ENCODE data around the gene MRPL16. TPM values are rescaled to one million over a fixed set of nuclear protein-coding genes. Genes with fewer than 3 reads are reported as not detected.

MRPL16 gene
- total RNA-seq, 4 donors from 2014 or later: 46.2 to 69.0 (median 49.4) TPM

- Histone ChIP-seq H3K4me3 (no peak overlapping the region), H3K36me3 (peaks cover 0 to 97% of the 10 kb centered on the region in 2 donors), H3K27ac (no peak overlapping the region), H3K27me3 (no peaks in the 10 kb centered on the region), H3K9me3 (no peaks in the 10 kb centered on the region), H3K4me1 (no peaks in the 10 kb centered on the region)
- 60 to 80% methylated on average over 1 of the region's 3 CpGs for WGBS, 2 donors (ENCODE audit: low coverage in 1 of 2)
- TF ChIP-seq CTCF (IDR thresholded peaks at IDR 0.05) (no peak), EP300 (IDR thresholded peaks at IDR 0.05) (no peak), POLR2A (IDR thresholded peaks at IDR 0.05) (no peak), POLR2AphosphoS5 (IDR thresholded peaks at IDR 0.05) (no peak)
- ATAC-seq: no peak
These were observed 16.2 kb downstream of the MRPL16 start for GRCh38 chr11:59794417-59794816.

GRCh38 chr11:59792507-59792906, 18.1 kb downstream of the MRPL16 start:
- Histone ChIP-seq H3K4me1 (no peaks in the 10 kb centered on the region), H3K27me3 (no peaks in the 10 kb centered on the region), H3K36me3 (peaks cover 0 to 100% of the 10 kb centered on the region in 2 donors), H3K9me3 (no peaks in the 10 kb centered on the region), H3K4me3 (no peak overlapping the region), H3K27ac (no peak overlapping the region)
- 64 to 80% methylated on average over 1 of the region's 1 CpG for WGBS, 2 donors (ENCODE audit: low coverage in 1 of 2)
- no peak for ATAC-seq
- TF ChIP-seq POLR2A (IDR thresholded peaks at IDR 0.05) (no peak), POLR2AphosphoS5 (IDR thresholded peaks at IDR 0.05) (no peak), CTCF (IDR thresholded peaks at IDR 0.05) (no peak), EP300 (IDR thresholded peaks at IDR 0.05) (no peak)

- TF ChIP-seq EP300 (IDR thresholded peaks at IDR 0.05) (no peak), POLR2A (IDR thresholded peaks at IDR 0.05) (no peak), POLR2AphosphoS5 (IDR thresholded peaks at IDR 0.05) (no peak), CTCF (IDR thresholded peaks at IDR 0.05) (no peak)
- H3K27ac ChIP-seq: no peak overlapping the region
- no peak overlapping the region for H3K4me3 ChIP-seq
- no peak for ATAC-seq
- peaks cover 0 to 97% of the 10 kb centered on the region in 2 donors for H3K36me3 ChIP-seq
- peaks cover 0 to 7% (median 0%) of the 10 kb centered on the region in 3 donors for H3K4me1 ChIP-seq
- H3K27me3 ChIP-seq: no peaks in the 10 kb centered on the region
- 64 to 86% methylated on average over 2 to 4 of the region's 4 CpGs for WGBS, 2 donors (ENCODE audit: low coverage in 1 of 2)
- H3K9me3 ChIP-seq: no peaks in the 10 kb centered on the region
These were observed 18.9 kb downstream of the MRPL16 start for GRCh38 chr11:59791639-59792038.

- H3K9me3 ChIP-seq: no peaks in the 10 kb centered on the region
- H3K36me3 ChIP-seq: peaks cover 0 to 59% of the 10 kb centered on the region in 2 donors
- no peak for TF ChIP-seq POLR2A (IDR thresholded peaks at IDR 0.05)
- no peak for TF ChIP-seq POLR2AphosphoS5 (IDR thresholded peaks at IDR 0.05)
- no peak for TF ChIP-seq EP300 (IDR thresholded peaks at IDR 0.05)
- TF ChIP-seq CTCF (IDR thresholded peaks at IDR 0.05): no peak
- no peaks in the 10 kb centered on the region for H3K27me3 ChIP-seq
- ATAC-seq: no peak
- H3K27ac ChIP-seq: no peak overlapping the region
- H3K4me3 ChIP-seq: no peak overlapping the region
- peaks cover 0 to 7% (median 0%) of the 10 kb centered on the region in 3 donors for H3K4me1 ChIP-seq
- WGBS, 2 donors (ENCODE audit: low coverage in 1 of 2): 52% methylated on average over 3 of the region's 3 CpGs
These were observed 22.8 kb downstream of the MRPL16 start for GRCh38 chr11:59787816-59788215.

GRCh38 chr11:59787255-59787588, 23.4 kb downstream of the MRPL16 start:
- ATAC-seq: no peak
- Histone ChIP-seq H3K36me3 (peaks cover 0 to 53% of the 10 kb centered on the region in 2 donors), H3K4me3 (no peak overlapping the region), H3K9me3 (no peaks in the 10 kb centered on the region), H3K27ac (no peak overlapping the region), H3K27me3 (no peaks in the 10 kb centered on the region), H3K4me1 (peaks cover 0 to 7% (median 0%) of the 10 kb centered on the region in 3 donors)
- TF ChIP-seq EP300 (IDR thresholded peaks at IDR 0.05): no peak
- no peak for TF ChIP-seq CTCF (IDR thresholded peaks at IDR 0.05)
- no peak for TF ChIP-seq POLR2A (IDR thresholded peaks at IDR 0.05)
- TF ChIP-seq POLR2AphosphoS5 (IDR thresholded peaks at IDR 0.05): no peak
- 64 to 88% methylated on average over 2 to 4 of the region's 4 CpGs for WGBS, 2 donors (ENCODE audit: low coverage in 1 of 2)
